K562 (cell line): ENCODE measurements around the gene TSPOAP1. TPM values are rescaled to one million over a fixed set of nuclear protein-coding genes. Genes with fewer than 3 reads are reported as not detected.

Source experiments
- ATAC-seq: fragments of 200-7000 bp; cut with Tn5 transposase; 3 replicates; pipeline ENCODE4 v1.9.1; 2020; ENCODE audit warnings: moderate library complexity
- BruUV-seq: library from RNA; stranded (reverse); fragments of 400-500 nt; replicated peaks from 2 replicates; lab custom pipeline; 2021; lab: Mats Ljungman, UMichigan
- CTCF ChIA-PET: fragments of 300-600 bp; formaldehyde crosslinking; extraction: SDS; loops from one replicate; lab custom pipeline; 2021; ENCODE audit warnings: low intra/inter-chr PET ratio; lab: Yijun Ruan, JAX
- POLR2A ChIA-PET: fragments of 300-600, 350-650 bp; sonication (Branson Sonifier 250); formaldehyde crosslinking; extraction: SDS; loops from one replicate; lab custom pipeline; 2021; ENCODE audit warnings: antibody characterized with exemption, inconsistent platforms; lab: Yijun Ruan, JAX
- DNase-seq, 4 experiments: peaks; one replicate each; pipeline versions ENCODE4 v3.0.0 to v3.0.0-alpha.2; 2011 to 2018; ENCODE audit warnings: low spot score in 3 of 4, mixed read lengths in 3 of 4; ENCODE audit errors: extremely low read depth in 1 of 4
- FAIRE-seq: peaks from 2 replicates; lab custom pipeline; 2011; peaks lifted over from hg19 to GRCh38; lab: Jason Lieb, UNC
- H2AFZ ChIP-seq: 2 replicates; pipeline ENCODE4 v1.6.0; 2011; ENCODE audit warnings: low read depth, low read length, control low read depth, inconsistent platforms
- H3K27ac ChIP-seq: fragments of 200-600 bp; 3 replicates; pipeline ENCODE4 v1.8.0; 2011; ENCODE audit warnings: low read depth, mild to moderate bottlenecking, control low read depth, inconsistent platforms, low read length, moderate library complexity, mixed read lengths; ENCODE audit errors: extremely low read depth
- H3K27me3 ChIP-seq, 2 experiments: fragments of 300-600 bp in 1 of 2; 2 replicates in 1 of 2; 3 replicates in 1 of 2; pipeline versions ENCODE4 v1.6.0 to v1.8.0; 2011; ENCODE audit warnings: inconsistent platforms in 2 of 2, low read length in 2 of 2, mild to moderate bottlenecking in 1 of 2, mixed read lengths in 1 of 2, moderate library complexity in 1 of 2; ENCODE audit not compliant: control insufficient read depth in 2 of 2, insufficient read depth in 2 of 2
- H3K36me3 ChIP-seq: fragments of 300-600 bp; 3 replicates; pipeline ENCODE4 v1.8.0; 2011; ENCODE audit warnings: mild to moderate bottlenecking, low read length, inconsistent platforms; ENCODE audit not compliant: control insufficient read depth, insufficient read depth
- H3K4me1 ChIP-seq, 2 experiments: fragments of 200-600 bp in 1 of 2; replicated peaks in 1 of 2; 2 replicates in 1 of 2; 3 replicates in 1 of 2; pipeline versions ENCODE4 v1.5.1 to v1.8.0; 2011; ENCODE audit warnings: inconsistent platforms in 2 of 2, low read length in 2 of 2, mild to moderate bottlenecking in 1 of 2, mixed read lengths in 1 of 2, moderate library complexity in 1 of 2; ENCODE audit not compliant: control insufficient read depth in 2 of 2, insufficient read depth in 2 of 2
- H3K4me2 ChIP-seq: 2 replicates; pipeline ENCODE4 v1.6.1; 2011; ENCODE audit warnings: low read length, control low read depth, inconsistent platforms, mixed read lengths; ENCODE audit not compliant: insufficient read depth
- H3K4me3 ChIP-seq: fragments of 200-600 bp; sonication (generic), shearing (Covaris generic); 2 replicates; pipeline ENCODE4 v1.5.1; 2016; ENCODE audit warnings: control low read depth, inconsistent platforms
- H3K79me2 ChIP-seq: fragments of 200-600 bp; 3 replicates; pipeline ENCODE4 v1.8.0; 2011; ENCODE audit warnings: low read length, inconsistent platforms; ENCODE audit not compliant: control insufficient read depth, insufficient read depth
- H3K9ac ChIP-seq, 2 experiments: 2 replicates each; pipeline versions ENCODE4 v1.6.0 to v1.6.1; 2011; ENCODE audit warnings: low read depth in 2 of 2, low read length in 2 of 2, control low read depth in 1 of 2, inconsistent platforms in 1 of 2, mild to moderate bottlenecking in 1 of 2, mixed read lengths in 1 of 2; ENCODE audit not compliant: insufficient read depth in 1 of 2
- H3K9me1 ChIP-seq: one replicate; pipeline ENCODE4 v1.6.0; 2011; ENCODE audit warnings: inconsistent platforms, mild to moderate bottlenecking, low read length, moderate library complexity; ENCODE audit not compliant: control insufficient read depth, insufficient read depth
- H3K9me3 ChIP-seq: replicated peaks from 2 replicates; pipeline ENCODE4 v1.5.1; 2011; ENCODE audit warnings: low read depth, low read length, inconsistent platforms; ENCODE audit not compliant: control insufficient read depth, insufficient read depth
- H4K20me1 ChIP-seq: replicated peaks from 2 replicates; pipeline ENCODE4 v1.6.1; 2011; ENCODE audit warnings: low read length, inconsistent platforms, mixed read lengths; ENCODE audit not compliant: control insufficient read depth, insufficient read depth
- ERF ChIP-seq: fragments of 450-650 bp; formaldehyde crosslinking; IDR thresholded peaks from 2 replicates; pipeline ENCODE4 v1.4.0; 2020; ENCODE audit warnings: mild to moderate bottlenecking, mixed read lengths
- GATAD2A ChIP-seq: fragments of 450-650 bp; IDR thresholded peaks from 2 replicates; pipeline ENCODE4 v1.6.1; 2017
- HNRNPK ChIP-seq: fragments of 200-400 bp; formaldehyde crosslinking; IDR thresholded peaks from one replicate; pipeline ENCODE4 v1.6.1; 2018; ENCODE audit warnings: mild to moderate bottlenecking, low read depth, low read length; ENCODE audit not compliant: poor library complexity, severe bottlenecking
- HNRNPUL1 ChIP-seq: fragments of 200-400 bp; formaldehyde crosslinking; IDR thresholded peaks from 2 replicates; pipeline ENCODE4 v1.6.1; 2017; ENCODE audit warnings: low read length
- IRF1 ChIP-seq: sonication (generic); formaldehyde crosslinking; IDR thresholded peaks from 2 replicates; pipeline ENCODE4 v1.8.0; 2022; ENCODE audit warnings: missing genetic modification reagents, mild to moderate bottlenecking, borderline replicate concordance
- KDM4B ChIP-seq, 2 experiments: fragments of 450-650 bp in 1 of 2; sonication (generic) in 1 of 2; IDR thresholded peaks; 2 replicates each; pipeline ENCODE4 v1.6.1; 2016 to 2017; ENCODE audit warnings: borderline replicate concordance in 2 of 2, antibody characterized with exemption in 1 of 2, low read depth in 1 of 2, mild to moderate bottlenecking in 1 of 2
- NEUROD1 ChIP-seq: fragments of 150-350 bp; IDR thresholded peaks from 2 replicates; pipeline ENCODE4 v1.6.1; 2014; ENCODE audit warnings: borderline replicate concordance, low read length, low read depth; ENCODE audit not compliant: partially characterized antibody
- NFIC ChIP-seq: fragments of 450-650 bp; IDR thresholded peaks from 2 replicates; pipeline ENCODE4 v1.6.1; 2017; ENCODE audit warnings: mild to moderate bottlenecking, inconsistent platforms
- RBM17 ChIP-seq: fragments of 200-400 bp; formaldehyde crosslinking; IDR thresholded peaks from 2 replicates; pipeline ENCODE4 v1.6.1; 2017; ENCODE audit warnings: low read depth, mild to moderate bottlenecking, low read length, borderline replicate concordance
- SP1 ChIP-seq: sonication (generic); formaldehyde crosslinking; IDR thresholded peaks from 2 replicates; pipeline ENCODE4 v1.8.1; 2022; ENCODE audit warnings: mild to moderate bottlenecking, missing genetic modification reagents
- ZC3H8 ChIP-seq: fragments of 450-650 bp; IDR thresholded peaks from 2 replicates; pipeline ENCODE4 v1.6.1; 2017
- ZFP91 ChIP-seq: sonication (generic); formaldehyde crosslinking; IDR thresholded peaks from 2 replicates; pipeline ENCODE4 v1.8.0; 2022; ENCODE audit warnings: mild to moderate bottlenecking, missing genetic modification reagents
- ZNF134 ChIP-seq: fragments of 250-450 bp; sonication (Bioruptor Pico); conservative IDR thresholded peaks from 2 replicates; pipeline ENCODE4 v1.4.0; 2020
- ZNF143 ChIP-seq: sonication (generic); formaldehyde crosslinking; IDR thresholded peaks from 2 replicates; pipeline ENCODE4 v1.9.0; 2022; ENCODE audit warnings: mild to moderate bottlenecking, missing genetic modification reagents
- ZNF316 ChIP-seq: fragments of 450-650 bp; IDR thresholded peaks from 2 replicates; pipeline ENCODE4 v1.6.1; 2016
- WGBS: fragments of 100-300 bp; shearing (Covaris generic); methylation state at CpG from one replicate; pipeline ENCODE4 v1.1.6; 2016; ENCODE audit warnings: low coverage, mixed read lengths; ENCODE audit not compliant: insufficient coverage; ENCODE audit errors: missing lambda C conversion rate; 5-methylcytosine and 5-hydroxymethylcytosine counted together
- in situ Hi-C: fragments of 300-500 bp; cut with MboI; formaldehyde crosslinking; loops from 4 replicates; pipeline ENCODE4 v1.15.0; 2018; ENCODE audit warnings: inconsistent platforms, mixed read lengths
- intact Hi-C: fragments of 100-400 bp; cut with micrococcal nuclease; formaldehyde crosslinking; loops from 2 replicates; pipeline ENCODE4 v1.14.2; 2022
- polyA plus RNA-seq, 8 experiments: library from polyadenylated mRNA; depleted of rRNA in 4 of 8; stranded (reverse) in 5 of 8; unstranded in 3 of 8; fragments of >200 nt; fragmentation: Nextera tagmentation in 2 of 8; fragmentation: Illumina TruSeq in 1 of 8; extraction: Ambion mirVana in 2 of 8; extraction: Trizol in 1 of 8; gene quantifications; 2 replicates each; pipeline versions ENCODE4 v1.2.1 to v1.2.3, GENCODE V29; 2011 to 2014; ENCODE audit warnings: inconsistent platforms in 1 of 8, missing spikeins in 1 of 8
- total RNA-seq, 7 experiments: library from RNA; depleted of rRNA in 6 of 7; stranded (reverse); fragments of >200 nt in 6 of 7; fragmentation: Illumina TruSeq in 2 of 7; extraction: Trizol in 2 of 7; gene quantifications; 2 replicates each; pipeline versions ENCODE4 v1.2.1 to v1.2.3, GENCODE V29; 2011 to 2021; ENCODE audit warnings: low replicate concordance in 1 of 7

Gene TSPOAP1
- total and polyA plus RNA-seq, 9 of the 15 experiments (the other 6 are each of a cell fraction or from before 2014, with no cell fraction given): 0.87 to 3.9 (median 1.8) TPM; not detected in 2

GRCh38 chr17:58316260-58316960 lies 12.2 kb downstream of the TSPOAP1 start:
- in situ Hi-C loops (no loop called here), intact Hi-C loops (no loop called here)
- TF ChIP-seq SP1 (CRISPR knock-in tag) (no peak), HNRNPUL1 (no peak), KDM4B (IDR thresholded peaks at IDR 0.05; ENCODE audit: borderline replicate concordance in 2 of 2, low read depth in 1 of 2) (no peak), ERF (CRISPR knock-in tag) (no peak), GATAD2A (no peak), ZNF134 (CRISPR knock-in tag) (no peak), NFIC (no peak), NEUROD1 (no peak), ZNF316 (no peak), RBM17 (no peak), ZNF143 (no peak), ZFP91 (CRISPR knock-in tag) (no peak), IRF1 (CRISPR knock-in tag) (no peak), ZC3H8 (no peak), HNRNPK (no peak)
- Histone ChIP-seq H3K4me1 (peaks cover 0 to 19% of the 10 kb centered on the region in 2 experiments; a peak in 1 of 5 replicates), H2AFZ (no peak overlapping the region), H3K36me3 (no peaks in the 10 kb centered on the region), H4K20me1 (no peaks in the 10 kb centered on the region), H3K4me2 (no peak overlapping the region), H3K9ac (peak overlapping the region in 1 of 2 experiments; percentile 62; a peak in 2 of 4 replicates), H3K9me3 (no peaks in the 10 kb centered on the region), H3K27me3 (no peaks in the 10 kb centered on the region), H3K79me2 (no peaks in the 10 kb centered on the region), H3K4me3 (no peak overlapping the region), H3K9me1 (no peaks in the 10 kb centered on the region), H3K27ac (no peak overlapping the region)
- WGBS: 51% methylated on average over 8 of the region's 8 CpGs
- DNase-seq (no peak), FAIRE-seq (no peak), ATAC-seq (no peak)
- BruUV-seq: no TSS peak
- POLR2A ChIA-PET: interaction anchor here (0.7 to 4.3 kb wide), 8 partner anchors 9 to 314 kb away, joined by 3 to 42 read pairs (median 9); partner anchors contain the start of gene TSPOAP1
- CTCF ChIA-PET: interaction anchor here (1.0 to 2.3 kb wide), 3 partner anchors 118 to 688 kb away, joined by 3 to 18 read pairs (median 4); no protein-coding TSS in a partner anchor
